Measurements from ENCODE around the gene RPE. TPM values are rescaled to one million over a fixed set of nuclear protein-coding genes. Genes with fewer than 3 reads are reported as not detected.

RPE gene
- total RNA-seq, 1 donor from 2014 or later = 120 TPM

DNA sequence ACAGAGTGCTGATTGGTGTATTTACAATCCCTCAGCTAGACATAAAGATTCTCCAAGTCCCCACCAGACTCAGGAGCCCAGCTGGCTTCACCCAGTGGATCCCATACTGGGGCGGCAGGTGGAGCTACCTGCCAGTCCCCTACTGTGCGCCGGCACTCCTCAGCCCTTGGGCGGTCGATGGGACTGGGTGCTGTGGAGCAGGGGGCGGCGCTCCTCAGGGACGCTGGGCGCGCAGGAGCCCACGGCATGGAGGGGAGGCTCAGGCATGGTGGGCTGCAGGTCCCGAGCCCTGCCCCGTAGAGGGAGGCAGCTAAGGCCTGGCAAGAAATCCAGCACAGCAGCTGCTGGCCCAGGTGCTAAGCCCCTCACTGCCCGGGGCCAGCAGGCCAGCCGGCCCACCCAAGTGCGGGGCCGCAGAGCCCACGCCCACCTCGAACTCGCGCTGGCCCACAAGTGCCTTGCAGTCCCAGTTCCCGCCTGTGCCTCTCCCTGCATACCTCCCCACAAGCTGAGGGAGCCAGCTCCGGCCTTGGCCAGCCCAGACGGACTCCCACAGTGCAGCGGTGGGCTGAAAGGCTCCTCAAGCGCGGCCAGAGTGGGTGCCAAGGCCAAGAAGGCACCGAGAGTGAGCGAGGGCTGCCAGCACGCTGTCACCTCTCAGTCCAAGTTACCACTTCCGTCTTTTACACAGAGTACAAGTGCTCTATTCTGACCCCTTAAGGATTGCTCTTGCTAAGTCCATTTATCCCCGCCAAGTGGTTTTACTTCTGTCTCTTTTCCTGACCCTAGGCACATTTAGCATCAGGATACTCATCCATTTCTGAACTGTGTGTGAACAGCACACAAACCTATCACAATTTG lies 1.7 kb upstream of the RPE start:
- no peak for DNase-seq (ENCODE audit: low read depth)

DNA sequence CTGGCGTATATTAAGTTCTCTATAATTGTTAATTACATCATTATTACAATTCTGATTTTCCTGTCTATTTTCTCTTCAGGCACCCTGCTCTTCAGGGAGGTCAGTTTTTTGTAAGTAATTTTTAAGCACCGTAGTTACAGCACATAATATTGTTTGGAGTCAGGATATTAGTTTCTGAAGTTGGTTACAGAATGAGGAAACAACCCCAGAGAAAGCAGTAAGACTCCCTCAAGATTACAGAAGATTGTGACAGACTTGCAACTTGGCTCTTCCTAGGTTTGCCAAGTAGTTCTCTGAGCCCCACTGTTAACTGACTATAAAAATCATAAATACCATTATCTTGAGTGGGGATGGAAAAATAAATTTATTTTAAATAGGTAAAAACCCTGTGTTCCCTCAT lies 921 bp downstream of the RPE start:
- no peak for DNase-seq (ENCODE audit: low read depth)

DNA sequence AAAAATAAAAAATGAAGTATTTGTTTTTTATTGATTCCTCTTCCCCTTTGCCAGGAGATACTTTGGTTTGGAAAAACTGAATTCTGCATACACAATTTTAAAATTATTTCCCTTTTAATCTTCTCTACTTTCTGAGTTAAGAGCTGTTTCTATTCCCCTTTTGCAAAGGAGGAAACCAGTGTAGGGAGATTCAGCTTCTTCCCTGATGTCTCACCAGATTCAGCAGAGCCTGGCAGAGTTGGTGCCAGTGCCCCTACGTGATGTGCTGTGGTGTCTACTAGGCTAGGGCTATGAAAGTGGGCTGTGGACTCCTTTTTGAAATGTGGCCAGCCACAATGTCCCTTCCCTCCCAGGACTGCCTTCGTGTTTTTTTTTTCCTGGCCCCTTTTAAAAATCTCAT lies 2.4 kb downstream of the RPE start:
- DNase-seq (ENCODE audit: low read depth) = no peak

DNA sequence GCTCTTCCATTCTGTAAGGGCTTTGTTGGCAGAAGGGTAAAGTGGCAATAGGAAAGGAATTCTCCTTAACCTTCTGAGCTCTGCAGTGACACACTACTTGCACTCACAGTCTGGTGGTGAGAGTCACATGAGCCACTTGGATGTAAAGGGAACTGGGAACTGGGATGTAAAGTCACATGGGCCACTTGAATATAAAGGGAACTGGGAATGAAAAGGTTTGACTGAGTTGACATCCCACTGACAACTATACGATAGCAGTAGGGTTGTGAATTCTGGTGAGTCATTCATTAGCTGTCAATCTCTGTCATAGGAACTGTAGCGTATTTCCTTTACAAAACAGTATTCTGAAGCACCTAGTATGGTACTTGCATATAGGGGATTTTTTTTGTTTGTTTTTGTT lies 5.5 kb downstream of the RPE start:
- DNase-seq (ENCODE audit: low read depth) = no peak

DNA sequence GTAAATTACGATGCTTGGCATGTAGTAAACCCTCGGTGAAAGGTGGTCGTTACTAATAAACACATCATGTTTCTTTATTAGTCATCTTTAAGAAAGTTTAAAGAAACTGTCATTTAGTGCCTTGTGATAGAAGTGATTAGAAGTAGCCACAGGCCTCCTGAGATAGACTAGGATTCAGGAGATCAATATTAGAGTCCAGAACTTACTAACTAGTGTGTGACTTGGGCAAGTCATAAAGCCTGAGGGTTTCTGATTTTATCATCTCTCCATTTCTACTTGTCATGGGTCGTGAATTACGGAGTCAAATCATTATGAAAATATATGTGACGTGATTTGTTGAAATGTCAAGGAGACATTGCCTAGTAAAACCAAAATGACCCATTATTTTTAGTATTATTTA lies 6.7 kb downstream of the RPE start:
- DNase-seq (ENCODE audit: low read depth) = no peak

DNA sequence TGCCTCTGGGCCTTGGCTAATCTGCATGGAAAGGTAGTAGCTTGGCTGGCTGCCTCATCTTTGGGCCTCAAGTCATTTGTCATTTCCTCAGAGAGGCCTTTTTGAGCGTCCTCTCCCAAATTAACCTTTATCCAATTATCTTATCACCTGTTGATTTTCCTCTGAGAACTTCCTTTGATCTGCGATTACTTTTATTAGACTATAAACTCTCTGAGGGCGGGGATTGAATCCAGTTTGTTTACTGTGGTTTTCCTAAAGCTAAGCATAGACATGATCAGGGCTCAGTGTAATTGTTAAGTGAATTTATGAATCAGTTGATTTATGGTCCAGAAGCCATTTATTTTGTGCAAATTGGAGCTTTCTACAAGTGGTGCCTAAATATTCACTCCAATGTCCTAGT lies 7.5 kb downstream of the RPE start:
- no peak for DNase-seq (ENCODE audit: low read depth)

DNA sequence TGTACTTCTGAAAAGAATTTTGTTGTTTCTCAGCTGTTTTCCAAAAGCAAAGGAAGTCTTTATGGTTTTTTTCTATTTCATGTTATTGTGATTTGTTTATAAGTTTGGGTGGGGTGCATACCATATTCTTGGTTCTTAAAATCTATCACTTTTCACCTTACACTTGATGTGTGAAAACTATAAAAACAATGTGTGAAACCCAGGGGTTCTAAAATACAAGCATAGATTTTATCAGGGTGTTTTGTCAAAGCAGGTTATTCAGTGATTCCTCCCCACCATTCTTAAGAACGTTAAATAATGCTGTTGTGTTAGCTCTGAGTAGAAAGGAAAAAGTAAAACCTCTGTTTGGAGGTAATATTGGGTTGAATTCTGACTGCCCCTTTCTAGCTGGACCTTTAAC lies 17.7 kb downstream of the RPE start:
- no peak for DNase-seq (ENCODE audit: low read depth)

DNA sequence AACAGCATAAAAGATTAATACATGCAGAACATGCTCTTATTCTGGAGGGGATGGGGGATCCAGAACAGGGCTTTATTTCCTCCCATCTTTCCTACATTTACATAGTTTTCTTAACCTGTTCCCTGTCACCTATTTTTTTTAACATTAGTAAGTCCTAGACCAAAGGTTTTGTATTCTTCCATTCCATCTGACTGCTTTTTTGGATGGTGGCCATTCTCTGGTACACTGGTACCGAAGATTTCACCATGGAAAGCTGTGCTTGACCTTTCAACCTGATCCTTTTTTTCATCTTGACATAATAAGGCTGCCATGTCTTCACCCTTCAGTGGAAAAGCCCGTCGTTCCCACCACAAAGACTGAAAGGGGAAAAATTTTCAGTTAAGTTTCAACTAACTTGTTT lies 20.4 kb downstream of the RPE start:
- no peak for DNase-seq (ENCODE audit: low read depth)

DNA sequence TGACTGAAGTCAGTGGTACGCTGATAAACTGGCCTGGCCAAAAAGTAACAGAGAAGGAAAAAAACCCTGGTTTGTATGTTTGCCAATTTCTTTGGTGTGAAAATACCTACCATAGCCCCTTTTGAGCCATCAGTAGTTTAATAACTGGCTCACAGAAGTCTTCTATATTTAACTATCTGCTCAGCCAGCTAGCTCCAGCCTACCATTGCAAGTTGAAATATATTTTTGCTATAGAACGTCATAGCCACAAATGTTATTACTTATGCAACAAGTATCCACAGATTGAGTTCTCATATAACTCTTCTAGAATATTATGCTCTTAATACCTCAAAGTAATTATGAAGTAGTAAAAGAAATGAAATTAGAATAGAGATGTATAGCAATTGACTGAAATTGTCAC lies 25.2 kb downstream of the RPE start:
- no peak for DNase-seq (ENCODE audit: low read depth)

DNA sequence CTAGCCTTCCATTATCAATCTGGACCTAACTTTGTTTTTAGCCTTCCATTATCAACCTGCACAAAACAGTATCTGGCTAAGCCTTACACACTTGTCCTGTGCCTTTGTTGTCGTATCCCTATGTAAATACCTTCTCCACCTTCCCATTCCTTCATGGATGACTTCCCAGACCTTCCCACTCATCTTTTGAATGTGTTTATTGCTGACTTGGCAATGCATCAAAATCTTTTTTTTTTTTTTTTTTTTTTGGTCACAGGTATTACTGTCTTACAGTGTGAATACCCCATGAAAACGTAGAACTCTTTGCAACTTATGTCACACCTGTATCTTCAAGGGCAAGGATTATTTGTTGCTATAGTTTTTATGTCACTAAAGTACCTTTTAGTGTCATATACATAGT lies 25.7 kb downstream of the RPE start:
- peak; percentile 21 for DNase-seq (ENCODE audit: low read depth)

DNA sequence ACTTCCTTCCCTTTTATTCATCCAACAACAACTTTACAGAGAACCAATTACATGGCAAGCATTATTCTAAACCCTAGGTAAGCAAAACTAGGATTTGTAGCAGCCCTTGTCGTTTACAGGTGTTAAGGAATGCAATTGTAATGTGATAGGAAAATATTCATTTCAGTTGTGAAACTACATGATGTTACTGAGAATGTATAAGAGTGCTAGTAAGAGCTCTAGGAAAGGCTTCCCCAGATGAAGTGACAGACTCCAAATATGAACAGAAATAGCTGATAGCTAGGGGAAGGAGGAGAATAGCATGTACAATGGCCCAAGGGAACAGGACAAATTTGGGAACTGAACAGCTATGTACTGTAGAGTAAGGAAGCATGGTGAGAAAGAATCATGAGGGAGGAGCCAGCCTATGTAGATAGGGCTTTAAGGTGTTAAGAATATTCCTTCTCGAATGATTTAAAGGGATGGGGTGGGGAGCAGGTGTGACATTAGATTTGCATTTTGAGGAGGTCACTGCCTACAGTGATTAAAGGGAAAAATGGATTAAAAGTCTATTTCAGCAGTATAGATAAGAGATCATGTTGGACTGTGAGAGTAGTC lies 31.7 kb downstream of the RPE start:
- DNase-seq (ENCODE audit: low read depth) = no peak

DNA sequence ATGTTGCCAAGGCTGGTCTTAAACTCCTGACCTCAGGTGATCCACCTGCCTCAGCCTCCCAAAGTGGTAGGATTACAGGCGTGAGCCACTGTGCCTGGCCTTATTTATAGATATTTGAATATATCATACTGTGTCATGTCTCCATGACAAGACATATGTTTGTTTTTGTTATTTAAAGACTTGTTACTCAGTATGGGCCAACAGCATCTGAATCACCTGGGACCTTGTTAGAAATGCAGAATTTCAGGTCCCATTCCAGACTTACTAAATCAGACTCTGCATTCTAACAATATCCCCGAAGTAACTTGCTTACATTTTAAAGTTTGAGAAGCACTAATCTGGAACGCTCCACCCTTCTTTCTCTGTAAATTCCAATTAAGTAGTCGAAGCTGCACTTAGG lies 33.2 kb downstream of the RPE start:
- no peak for DNase-seq (ENCODE audit: low read depth)

DNA sequence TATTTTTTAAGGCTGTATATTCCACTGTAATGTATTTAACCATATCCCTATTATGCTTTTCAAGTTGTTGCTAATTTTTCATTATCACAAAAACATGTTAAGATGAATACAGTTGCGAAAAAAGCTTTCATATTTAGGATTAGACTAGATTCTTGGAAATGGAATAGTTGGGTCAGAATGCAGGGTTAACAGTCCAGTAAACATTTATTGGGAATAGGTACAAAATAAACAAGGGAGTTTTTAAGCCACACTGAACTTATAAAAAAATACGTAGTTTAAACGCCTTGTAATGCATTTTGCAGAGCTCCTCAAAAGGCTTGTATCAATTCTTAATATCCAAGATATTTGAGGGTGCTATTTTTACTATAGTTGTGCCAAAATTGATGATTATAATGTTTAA lies 35.6 kb downstream of the RPE start:
- DNase-seq (ENCODE audit: low read depth) = no peak

DNA sequence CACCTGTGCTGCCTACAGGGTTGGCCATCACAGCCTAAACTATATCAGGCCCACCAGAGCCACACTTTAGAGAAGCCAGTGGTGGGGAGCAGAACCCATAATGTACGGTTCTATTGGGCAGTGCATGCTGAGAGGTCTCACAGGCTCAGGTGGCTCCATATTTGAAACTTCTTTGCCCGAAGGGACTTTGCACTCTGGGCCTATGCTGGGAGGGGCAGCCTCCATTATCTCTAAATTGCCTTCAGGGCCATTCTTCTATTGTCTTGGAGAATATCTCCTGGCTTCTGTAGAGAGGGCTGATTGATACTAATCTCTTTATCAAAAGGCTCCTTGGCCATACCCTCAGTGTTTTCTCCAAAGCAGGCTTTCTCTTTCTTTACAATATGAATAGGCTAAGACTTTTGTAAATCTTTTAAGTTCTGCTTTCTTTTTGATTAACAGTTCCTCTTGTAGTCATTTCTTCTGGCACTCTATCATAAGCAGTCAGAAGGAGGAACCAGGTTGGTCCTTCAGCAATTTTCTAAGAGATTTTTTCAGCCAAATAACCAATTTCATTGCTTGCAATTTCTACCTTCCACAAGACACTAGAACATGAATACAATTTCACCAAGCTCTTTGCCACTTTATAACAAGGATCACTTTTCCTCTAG lies 44.5 kb downstream of the RPE start:
- DNase-seq (ENCODE audit: low read depth) = no peak

DNA sequence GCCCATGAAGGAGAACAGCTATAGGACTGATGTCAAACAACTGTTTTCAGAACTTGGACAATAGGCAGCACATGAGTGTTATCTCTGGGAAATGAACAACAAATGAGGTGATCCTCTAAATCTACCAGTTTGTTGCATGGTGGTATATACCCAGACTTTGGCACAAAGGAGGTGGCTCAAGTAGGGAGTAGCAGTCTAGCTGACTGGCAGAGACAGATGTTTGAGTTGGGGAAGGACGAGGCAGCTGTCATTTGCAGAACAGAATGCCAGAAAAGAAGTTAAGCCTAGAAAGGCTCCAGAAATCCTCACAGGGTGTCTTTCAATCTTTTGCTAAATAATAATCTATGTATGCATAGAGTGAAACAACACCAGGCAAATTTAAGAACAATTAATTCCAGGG lies 47.4 kb downstream of the RPE start:
- DNase-seq (ENCODE audit: low read depth) = no peak

DNA sequence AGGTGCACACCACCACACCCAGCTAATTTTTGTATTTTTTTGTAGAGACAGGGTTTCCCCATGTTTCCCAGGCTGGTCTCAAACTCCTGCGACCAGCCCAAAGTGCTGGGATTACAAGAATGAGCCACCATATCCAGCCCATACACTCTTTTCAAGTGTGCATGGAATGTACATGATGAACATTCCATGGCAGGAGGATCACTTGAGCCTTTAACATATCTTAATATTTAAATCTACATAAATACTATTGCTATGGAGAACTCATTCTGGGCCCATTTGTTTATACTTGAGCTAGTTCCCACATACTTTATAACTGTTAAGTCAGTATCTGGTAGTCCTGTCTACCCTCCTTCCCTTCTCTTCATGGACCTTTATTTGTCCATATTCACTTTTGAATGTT lies 48.4 kb downstream of the RPE start:
- DNase-seq (ENCODE audit: low read depth) = no peak

DNA sequence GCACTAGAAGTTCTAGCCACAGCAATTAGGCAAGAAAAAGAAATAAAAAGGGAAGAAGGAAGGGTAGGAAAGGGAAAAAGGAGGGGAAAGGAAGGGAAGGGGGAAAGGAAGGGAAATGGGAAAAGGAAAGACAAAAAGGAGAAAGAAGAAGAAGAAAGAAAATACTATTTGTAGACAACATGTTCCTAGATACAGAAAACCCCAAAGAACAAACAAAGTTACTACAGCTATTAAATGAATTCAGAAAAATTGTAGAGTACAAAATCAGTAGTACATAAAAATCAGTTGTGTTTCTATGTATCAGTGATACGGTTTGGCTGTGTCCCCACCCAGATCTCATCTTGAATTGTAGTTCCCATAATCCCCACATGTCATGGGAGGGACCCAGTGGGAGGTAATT lies 52.3 kb downstream of the RPE start:
- no peak for DNase-seq (ENCODE audit: low read depth)

DNA sequence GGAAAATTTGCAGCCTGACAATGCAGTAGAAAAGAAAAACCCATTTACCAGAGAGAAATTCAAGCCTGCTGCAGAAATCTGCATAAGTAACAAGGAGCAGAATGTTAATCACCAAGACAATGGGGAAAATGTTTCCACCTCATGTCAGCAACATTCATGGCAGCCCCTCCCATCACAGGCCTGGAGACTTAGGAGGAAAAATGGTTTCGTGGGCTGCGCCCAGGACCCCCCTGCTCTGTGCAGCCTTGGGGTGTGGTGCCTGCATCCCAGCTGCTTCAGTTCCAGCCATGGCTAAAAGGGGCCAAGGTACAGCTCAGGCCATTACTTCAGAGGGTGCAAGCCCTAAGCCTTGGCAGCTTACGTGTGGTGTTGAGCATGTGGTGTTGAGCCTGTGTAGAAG lies 53.4 kb downstream of the RPE start:
- DNase-seq (ENCODE audit: low read depth) = no peak

DNA sequence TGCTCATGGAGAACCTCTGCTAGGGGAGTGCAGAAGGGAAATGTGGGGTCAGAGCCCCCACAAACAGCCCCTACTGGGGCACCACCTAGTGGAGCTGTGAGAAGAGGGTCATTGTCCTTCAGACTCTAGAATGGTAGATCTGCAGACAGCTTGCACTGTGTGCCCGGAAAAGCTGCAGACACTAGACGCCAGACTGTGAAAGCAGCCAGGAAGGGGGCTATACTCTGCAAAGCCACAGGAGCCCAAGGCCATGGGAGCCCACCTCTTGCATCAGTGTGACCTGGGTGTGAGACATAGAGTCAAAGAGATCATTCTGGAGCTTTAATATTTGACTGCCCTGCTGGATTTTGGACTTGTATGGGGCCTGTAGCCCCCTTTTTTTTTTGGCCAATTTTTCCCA lies 60.9 kb downstream of the RPE start:
- no peak for DNase-seq (ENCODE audit: low read depth)
